ENCODE measurements around the gene PCBD1.

DNA sequence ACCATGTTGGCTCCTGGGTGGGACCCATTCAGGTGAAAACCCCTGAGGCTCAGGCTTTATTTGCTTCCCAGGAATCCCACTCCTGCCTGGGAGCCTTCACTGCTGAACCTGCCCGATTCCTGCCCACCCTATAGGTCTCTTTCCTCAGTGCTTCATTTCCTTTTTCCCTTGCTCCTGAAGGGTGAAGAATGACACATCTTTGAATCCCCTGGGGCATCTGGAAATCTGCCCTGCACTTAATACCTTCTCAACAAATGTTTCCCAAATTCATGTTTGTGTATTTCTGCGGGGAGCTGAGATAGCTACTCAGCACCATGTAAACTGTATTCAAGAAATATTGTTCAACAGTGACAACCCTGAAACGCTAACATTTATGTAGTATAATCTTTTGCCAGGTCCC lies 10.3 kb upstream of the PCBD1 start:
- TF ChIP-seq, protein P1, sequence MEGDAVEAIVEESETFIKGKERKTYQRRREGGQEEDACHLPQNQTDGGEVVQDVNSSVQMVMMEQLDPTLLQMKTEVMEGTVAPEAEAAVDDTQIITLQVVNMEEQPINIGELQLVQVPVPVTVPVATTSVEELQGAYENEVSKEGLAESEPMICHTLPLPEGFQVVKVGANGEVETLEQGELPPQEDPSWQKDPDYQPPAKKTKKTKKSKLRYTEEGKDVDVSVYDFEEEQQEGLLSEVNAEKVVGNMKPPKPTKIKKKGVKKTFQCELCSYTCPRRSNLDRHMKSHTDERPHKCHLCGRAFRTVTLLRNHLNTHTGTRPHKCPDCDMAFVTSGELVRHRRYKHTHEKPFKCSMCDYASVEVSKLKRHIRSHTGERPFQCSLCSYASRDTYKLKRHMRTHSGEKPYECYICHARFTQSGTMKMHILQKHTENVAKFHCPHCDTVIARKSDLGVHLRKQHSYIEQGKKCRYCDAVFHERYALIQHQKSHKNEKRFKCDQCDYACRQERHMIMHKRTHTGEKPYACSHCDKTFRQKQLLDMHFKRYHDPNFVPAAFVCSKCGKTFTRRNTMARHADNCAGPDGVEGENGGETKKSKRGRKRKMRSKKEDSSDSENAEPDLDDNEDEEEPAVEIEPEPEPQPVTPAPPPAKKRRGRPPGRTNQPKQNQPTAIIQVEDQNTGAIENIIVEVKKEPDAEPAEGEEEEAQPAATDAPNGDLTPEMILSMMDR (conservative IDR thresholded peaks at IDR 0.05), result no peak
- no peak for TF ChIP-seq ZFX (IDR thresholded peaks at IDR 0.05)

All from C4-2B (cell line).